OCI-M1 (cell line): Measurements from ENCODE around the gene STK17B.

ENCODE experiments used
- DNase-seq: peaks from one replicate; lab custom pipeline; 2025; lab: John Stamatoyannopoulos, UW

Gene STK17B

GRCh38 chr2:196183528-196184231 is 12.3 kb upstream of the STK17B start:
- DNase-seq: peak; percentile 16

- no peak for DNase-seq
Measured at GRCh38 chr2:196183172-196183473, 11.7 kb upstream of the STK17B start.

GRCh38 chr2:196182439-196183171 is 11.2 kb upstream of the STK17B start:
- no peak for DNase-seq

- no peak for DNase-seq
Measured at GRCh38 chr2:196181484-196181883, 10.1 kb upstream of the STK17B start.

- DNase-seq: peak; percentile 63
Measured at GRCh38 chr2:196177124-196177523, 5.7 kb upstream of the STK17B start.

- no peak for DNase-seq
Measured at GRCh38 chr2:196176142-196176738, 4.9 kb upstream of the STK17B start.

- no peak for DNase-seq
Measured at GRCh38 chr2:196174404-196174803, 3.0 kb upstream of the STK17B start.

GRCh38 chr2:196173505-196173904 is 2.1 kb upstream of the STK17B start:
- no peak for DNase-seq

- DNase-seq: no peak
Measured at GRCh38 chr2:196172951-196173350, 1.6 kb upstream of the STK17B start.

GRCh38 chr2:196171946-196172345 is 568 bp upstream of the STK17B start:
- DNase-seq: peak; percentile 39

- DNase-seq: peak; percentile 66
Measured at GRCh38 chr2:196170606-196171247, 651 bp downstream of the STK17B start.

- peak; percentile 84 for DNase-seq
Measured at GRCh38 chr2:196170213-196170605, 1.2 kb downstream of the STK17B start.

- DNase-seq: peak; percentile 55
Measured at GRCh38 chr2:196169516-196169915, 1.9 kb downstream of the STK17B start.

- peak; percentile 23 for DNase-seq
Measured at GRCh38 chr2:196168181-196168580, 3.2 kb downstream of the STK17B start.

GRCh38 chr2:196167666-196168065 is 3.7 kb downstream of the STK17B start:
- DNase-seq: peak; percentile 30

GRCh38 chr2:196166876-196167275 is 4.5 kb downstream of the STK17B start:
- DNase-seq: peak; percentile 63

GRCh38 chr2:196165016-196165415 is 6.4 kb downstream of the STK17B start:
- no peak for DNase-seq

GRCh38 chr2:196163285-196163684 is 8.1 kb downstream of the STK17B start:
- DNase-seq: no peak

GRCh38 chr2:196162586-196163175 is 8.7 kb downstream of the STK17B start:
- DNase-seq: no peak

GRCh38 chr2:196160946-196161345 is 10.4 kb downstream of the STK17B start:
- DNase-seq: peak; percentile 42

- peak; percentile 97 for DNase-seq
Measured at GRCh38 chr2:196160101-196160500, 11.3 kb downstream of the STK17B start.

GRCh38 chr2:196159221-196159892 is 12.0 kb downstream of the STK17B start:
- no peak for DNase-seq
